H1 (cell line): ENCODE measurements around the gene TDP1.

Experiments used
- ATF3 ChIP-seq: IDR thresholded peaks from 2 replicates; pipeline ENCODE4 v1.6.1; 2011; ENCODE audit warnings: low read depth, mild to moderate bottlenecking, low read length; ENCODE audit not compliant: insufficient read depth
- CTCF ChIP-seq, 3 experiments: IDR thresholded peaks; 1 replicate in 2 of 3; 2 replicates in 1 of 3; pipeline versions ENCODE4 v1.5.1 to v1.6.1; 2011; ENCODE audit warnings: low read length in 3 of 3, mild to moderate bottlenecking in 3 of 3, inconsistent platforms in 2 of 3, low read depth in 1 of 3, moderate library complexity in 1 of 3; ENCODE audit not compliant: insufficient read depth in 1 of 3; ENCODE audit errors: control extremely low read depth in 1 of 3
- EP300 ChIP-seq, 2 experiments: IDR thresholded peaks; 1 replicate in 1 of 2; 2 replicates in 1 of 2; pipeline ENCODE4 v1.6.1; 2011 to 2012; ENCODE audit warnings: low read depth in 2 of 2, low read length in 2 of 2, mild to moderate bottlenecking in 2 of 2, borderline replicate concordance in 1 of 2, inconsistent platforms in 1 of 2, moderate library complexity in 1 of 2
- POLR2A ChIP-seq, 2 experiments: IDR thresholded peaks; 1 replicate in 1 of 2; 2 replicates in 1 of 2; pipeline ENCODE4 v1.6.1; 2011; ENCODE audit warnings: low read depth in 2 of 2, low read length in 2 of 2, mild to moderate bottlenecking in 2 of 2; ENCODE audit errors: control extremely low read depth in 1 of 2
- POLR2AphosphoS5 ChIP-seq: IDR thresholded peaks from 2 replicates; pipeline ENCODE4 v1.6.1; 2011; ENCODE audit warnings: low read depth, low read length

- no peak for TF ChIP-seq POLR2A (IDR thresholded peaks at IDR 0.05; ENCODE audit: control extremely low read depth in 1 of 2, low read depth in 2 of 2, low read length in 2 of 2)
- no peak for TF ChIP-seq POLR2AphosphoS5
- no peak for TF ChIP-seq CTCF (IDR thresholded peaks at IDR 0.05; ENCODE audit: control extremely low read depth in 1 of 3, insufficient read depth in 1 of 3, low read depth in 1 of 3, low read length in 3 of 3)
- TF ChIP-seq EP300 (IDR thresholded peaks at IDR 0.05; ENCODE audit: borderline replicate concordance in 1 of 2, low read depth in 2 of 2, low read length in 2 of 2) = no peak
- TF ChIP-seq ATF3 = no peak
Observed at GRCh38 chr14:89965839-89966238, 10.1 kb downstream of the TDP1 start.
